Activated CD8-positive, alpha-beta memory T cell treated with anti-CD3 and anti-CD28 coated beads, Interleukin-2, amount 50 U/mL, for 4 hours (primary cell): ENCODE data around the gene IQCH.

Source experiments
- DNase-seq: peaks from one replicate; pipeline ENCODE4 v3.0.0-alpha.2; 2020

Gene IQCH

DNA sequence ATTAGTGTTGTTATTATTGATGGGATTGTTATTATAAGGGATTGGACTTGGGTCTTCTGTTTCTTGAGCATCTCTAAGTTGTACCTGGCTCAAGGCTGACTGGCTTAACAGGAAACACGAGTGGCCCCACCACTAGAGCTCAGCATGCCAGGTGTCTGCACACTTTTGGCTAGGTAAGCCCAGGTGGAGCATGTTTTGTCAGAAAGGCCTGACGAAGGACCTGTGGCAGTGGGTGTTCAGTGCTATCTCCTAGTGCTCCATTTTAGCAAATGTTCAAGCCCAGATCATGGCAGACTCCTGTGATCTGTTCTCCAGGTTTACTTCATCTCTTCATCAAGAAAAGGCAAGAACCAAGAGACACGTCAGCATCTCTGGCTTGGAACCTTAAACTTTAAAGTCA is 291.3 kb downstream of the IQCH start:
- DNase-seq: no peak

DNA sequence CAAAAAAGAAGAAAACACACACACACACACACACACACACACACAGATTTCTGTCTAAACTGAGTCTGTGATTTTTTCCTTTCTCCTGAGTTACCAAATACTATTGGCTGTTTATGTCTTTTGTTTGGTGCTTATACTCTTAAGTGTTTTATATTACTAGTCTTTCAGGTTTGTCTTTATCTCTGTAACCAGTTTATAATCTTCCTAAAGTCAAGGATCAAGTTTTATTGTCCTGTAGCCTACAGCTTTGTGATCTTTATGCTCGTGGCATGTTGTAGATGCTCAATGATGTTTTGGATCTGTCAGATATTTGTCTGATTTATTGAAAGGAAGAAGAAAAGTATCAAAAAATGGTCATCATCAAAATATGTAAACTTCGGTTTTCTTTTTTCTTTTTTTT is 292.5 kb downstream of the IQCH start:
- no peak for DNase-seq

DNA sequence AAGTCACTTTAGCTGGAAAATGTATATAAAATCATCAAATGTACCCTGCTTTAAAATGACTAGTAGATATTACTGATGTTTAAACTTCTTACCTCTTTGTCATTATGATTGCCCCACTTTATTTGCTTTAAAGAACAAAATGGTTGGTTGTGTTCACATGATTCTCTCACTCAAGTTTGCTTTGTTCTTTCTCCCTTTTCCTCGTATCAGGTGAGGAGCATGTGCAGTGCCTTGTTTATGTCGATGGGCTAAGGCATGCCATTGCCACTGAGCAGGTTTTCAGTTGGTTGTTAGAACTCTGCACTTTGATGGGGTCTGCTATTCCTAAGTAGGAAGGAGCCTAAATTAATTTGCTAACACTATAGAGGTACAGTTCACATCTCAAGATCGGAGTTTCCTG is 293.2 kb downstream of the IQCH start:
- DNase-seq: no peak

DNA sequence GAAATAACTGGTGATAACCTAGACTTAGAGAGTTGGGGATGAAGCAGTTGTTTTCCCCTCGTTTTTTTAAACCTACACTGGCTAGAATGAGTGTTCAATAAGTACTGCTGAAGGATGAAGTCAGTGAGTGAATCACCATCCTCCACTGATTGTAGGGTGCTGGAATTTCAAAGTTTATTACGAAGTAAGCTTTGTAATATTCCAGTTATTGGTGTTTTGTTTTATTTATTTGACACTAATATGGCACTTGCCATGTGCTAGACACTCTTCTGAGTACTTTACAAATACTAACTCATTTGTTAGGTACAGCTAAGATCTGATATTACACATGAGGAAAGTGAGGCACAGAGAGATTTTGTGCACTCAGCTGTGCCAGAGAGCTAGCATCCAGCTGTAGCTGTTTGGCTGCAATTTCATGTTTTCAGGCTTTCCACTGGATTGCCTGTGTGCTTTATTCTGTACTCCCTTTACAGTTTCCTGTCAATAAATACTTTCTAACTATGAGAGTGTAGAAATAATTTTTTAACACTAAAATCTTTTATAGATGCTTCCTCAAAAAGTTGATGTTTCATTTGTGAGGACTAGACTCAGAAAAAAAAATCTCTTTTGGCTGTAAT is 293.8 kb downstream of the IQCH start:
- DNase-seq: no peak

DNA sequence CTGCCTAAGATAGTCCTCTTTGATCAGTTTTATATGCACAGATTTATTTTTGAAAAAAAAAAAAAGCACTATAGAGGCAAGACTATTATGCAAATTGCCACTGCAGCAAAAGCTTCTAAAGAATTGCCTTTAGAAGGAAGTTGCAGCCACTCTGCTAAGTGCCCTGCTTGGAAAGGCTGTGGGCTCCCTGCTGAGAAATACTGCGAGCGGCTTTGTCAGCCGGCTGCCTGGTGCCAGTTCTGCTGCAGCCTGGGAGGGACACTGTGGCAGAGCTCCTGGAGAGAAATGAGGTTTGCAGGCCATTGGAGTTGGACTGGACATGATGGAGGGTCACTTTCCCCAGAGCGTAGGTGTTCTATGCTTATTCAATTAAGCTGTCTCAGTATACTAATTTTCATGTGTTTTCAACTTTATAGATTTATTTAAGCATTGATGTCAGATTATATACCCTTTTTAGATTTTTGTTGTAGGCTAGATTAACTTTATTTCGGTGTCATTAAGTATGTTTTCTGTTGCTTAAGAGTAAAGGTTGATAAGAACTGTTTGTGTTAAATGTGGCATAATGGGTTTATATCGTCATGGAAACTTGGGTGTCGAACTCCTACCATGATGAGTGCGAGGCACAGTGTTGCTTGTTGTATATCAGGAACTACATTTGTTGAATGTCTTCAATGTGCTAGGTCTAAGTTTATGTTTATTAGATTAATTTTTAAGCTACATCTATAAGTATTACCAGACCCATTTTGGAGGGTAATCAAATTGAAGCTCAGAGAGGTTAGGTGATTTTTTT is 294.5 kb downstream of the IQCH start:
- no peak for DNase-seq

DNA sequence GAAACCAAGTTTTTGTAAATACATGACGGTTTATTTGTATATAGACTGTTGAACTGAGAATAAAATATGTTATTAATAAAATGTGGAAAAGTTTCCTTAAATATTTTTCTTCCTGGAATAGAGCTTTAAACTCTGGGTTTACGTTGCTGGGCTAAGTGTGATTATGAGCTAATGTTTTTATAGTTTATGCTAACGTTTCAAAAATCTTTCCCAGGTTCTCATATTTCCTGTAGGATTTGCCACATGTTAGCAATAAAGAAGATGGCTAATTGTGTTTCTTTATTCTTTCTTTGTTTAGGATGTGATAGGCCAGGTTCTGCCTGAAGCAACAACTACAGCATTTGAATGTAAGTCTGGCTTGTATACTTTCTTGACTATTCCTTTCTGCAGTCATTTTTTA is 295.1 kb downstream of the IQCH start:
- no peak for DNase-seq

DNA sequence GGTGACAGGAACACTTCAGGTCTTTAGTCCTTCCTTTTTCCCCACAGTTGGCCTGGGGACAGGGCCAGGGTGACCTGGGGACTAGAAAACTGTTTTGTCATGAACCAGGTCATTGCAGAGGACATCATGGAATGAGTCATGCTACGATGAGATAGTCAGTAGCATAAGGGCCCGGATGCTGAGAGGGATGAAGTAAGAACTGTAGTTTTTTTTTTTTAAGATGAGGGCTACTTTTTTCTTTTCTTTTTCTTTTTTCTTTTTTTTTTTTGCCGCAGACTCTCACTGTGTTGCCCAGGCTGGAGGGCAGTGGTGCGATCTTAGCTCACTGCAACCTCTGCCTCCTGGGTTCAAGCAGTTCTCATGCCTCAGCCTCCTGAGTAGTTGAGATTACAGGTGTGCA is 295.9 kb downstream of the IQCH start:
- no peak for DNase-seq

DNA sequence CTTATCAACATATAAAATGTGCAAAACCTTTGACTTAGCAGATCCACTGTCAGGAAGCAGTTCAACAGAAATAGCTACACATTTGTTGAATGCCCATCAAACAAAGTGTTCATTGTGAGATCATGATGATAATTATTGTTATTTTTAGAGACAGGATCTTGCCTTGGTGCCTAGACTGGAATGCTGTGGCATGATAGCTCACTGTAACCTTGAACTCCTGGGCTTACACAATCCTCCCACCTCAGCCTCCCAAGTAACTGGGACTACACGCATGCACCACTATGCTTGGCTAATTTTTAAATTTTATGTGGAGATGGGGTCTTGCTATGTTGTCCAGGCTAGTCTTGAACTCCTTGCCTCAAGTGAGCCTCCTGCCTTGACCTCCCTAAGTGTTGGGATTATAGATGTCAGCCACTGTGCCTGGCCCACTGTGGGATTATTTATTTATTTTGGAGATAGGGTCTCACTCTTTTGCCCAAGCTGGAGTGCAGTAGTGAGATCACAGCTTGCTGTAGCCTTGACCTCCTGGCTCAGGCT is 296.7 kb downstream of the IQCH start:
- DNase-seq: no peak
